Measurements from ENCODE around the gene NDUFV3. TPM values are rescaled to one million over a fixed set of nuclear protein-coding genes. Genes with fewer than 3 reads are reported as not detected.
"Not testable (repeated sequence)": the region's sequence is repeated elsewhere in the genome, so short reads cannot be mapped to it uniquely, and the experiment has no call there.

Gene NDUFV3
- total and polyA plus RNA-seq, 4 donors = 17.7 to 45.1 (median 28.2) TPM

GRCh38 chr21:42846221-42846620, 46.9 kb upstream of the NDUFV3 start:
- Histone ChIP-seq H3K4me1 (ENCODE audit: control insufficient read depth in 5 of 5, insufficient read depth in 5 of 5, low read length in 5 of 5) (peaks cover 0 to 3% (median 0%) of the 10 kb centered on the region in 5 donors), H3K9ac (ENCODE audit: insufficient read depth in 1 of 2, low read length in 2 of 2) (no peak overlapping the region), H3K27me3 (ENCODE audit: control insufficient read depth in 3 of 3, insufficient read depth in 3 of 3, low read length in 2 of 3) (no peaks in the 10 kb centered on the region), H3K4me3 (no peak overlapping the region), H3K36me3 (ENCODE audit: control insufficient read depth in 4 of 4, insufficient read depth in 4 of 4, low read length in 4 of 4) (peaks cover 2 to 66% (median 20%) of the 10 kb centered on the region in 4 donors), H3K9me3 (ENCODE audit: control insufficient read depth in 4 of 4, insufficient read depth in 3 of 4, low read length in 3 of 4) (no peaks in the 10 kb centered on the region), H3K27ac (ENCODE audit: low read depth in 1 of 2, low read length in 1 of 2) (no peak overlapping the region)
- TF ChIP-seq, protein P1, sequence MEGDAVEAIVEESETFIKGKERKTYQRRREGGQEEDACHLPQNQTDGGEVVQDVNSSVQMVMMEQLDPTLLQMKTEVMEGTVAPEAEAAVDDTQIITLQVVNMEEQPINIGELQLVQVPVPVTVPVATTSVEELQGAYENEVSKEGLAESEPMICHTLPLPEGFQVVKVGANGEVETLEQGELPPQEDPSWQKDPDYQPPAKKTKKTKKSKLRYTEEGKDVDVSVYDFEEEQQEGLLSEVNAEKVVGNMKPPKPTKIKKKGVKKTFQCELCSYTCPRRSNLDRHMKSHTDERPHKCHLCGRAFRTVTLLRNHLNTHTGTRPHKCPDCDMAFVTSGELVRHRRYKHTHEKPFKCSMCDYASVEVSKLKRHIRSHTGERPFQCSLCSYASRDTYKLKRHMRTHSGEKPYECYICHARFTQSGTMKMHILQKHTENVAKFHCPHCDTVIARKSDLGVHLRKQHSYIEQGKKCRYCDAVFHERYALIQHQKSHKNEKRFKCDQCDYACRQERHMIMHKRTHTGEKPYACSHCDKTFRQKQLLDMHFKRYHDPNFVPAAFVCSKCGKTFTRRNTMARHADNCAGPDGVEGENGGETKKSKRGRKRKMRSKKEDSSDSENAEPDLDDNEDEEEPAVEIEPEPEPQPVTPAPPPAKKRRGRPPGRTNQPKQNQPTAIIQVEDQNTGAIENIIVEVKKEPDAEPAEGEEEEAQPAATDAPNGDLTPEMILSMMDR (IDR thresholded peaks at IDR 0.05; ENCODE audit: control extremely low read depth, extremely low read depth) = no peak
- ATAC-seq (ENCODE audit: insufficient read depth, low FRiP score) (no peak), DNase-seq (no peak)
- WGBS, 2 donors = 97% methylated on average over 10 of the region's 10 CpGs

DNA sequence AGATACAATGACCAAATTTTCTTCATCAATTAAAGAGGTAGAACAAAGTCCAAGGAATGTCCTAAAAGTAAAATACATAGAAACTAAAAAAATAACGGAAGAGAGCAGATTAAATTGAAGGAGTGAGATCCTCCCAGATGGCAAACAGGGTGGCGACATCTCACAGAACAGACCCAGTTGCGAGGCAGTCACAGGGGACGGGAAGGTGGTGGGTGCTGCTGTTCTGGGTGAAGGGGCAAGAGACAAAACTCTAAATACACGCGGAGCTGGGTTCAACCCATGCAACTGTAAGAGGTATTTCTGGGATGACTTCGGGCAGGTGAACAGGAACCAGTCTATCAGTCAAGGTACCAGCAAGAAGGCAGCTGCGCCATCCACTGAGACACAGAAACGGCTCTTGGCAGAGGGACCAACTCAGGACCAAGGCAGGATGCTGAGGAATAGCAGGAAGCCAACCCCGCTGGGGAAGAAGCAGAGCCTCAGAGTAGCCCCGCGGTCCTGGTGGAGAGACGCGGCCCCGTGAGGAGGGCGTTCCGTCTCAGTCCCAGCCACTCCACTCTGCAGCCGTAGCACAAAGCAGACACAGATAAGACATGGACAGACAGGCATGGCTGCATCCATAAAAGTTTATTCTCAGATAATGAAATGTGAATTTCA, 45.9 kb upstream of the NDUFV3 start:
- ATAC-seq (ENCODE audit: insufficient read depth, low FRiP score) (no peak), DNase-seq (no peak)
- WGBS, 2 donors = 87% methylated on average over 18 of the region's 18 CpGs
- no peak overlapping the region for H3K9ac ChIP-seq (ENCODE audit: insufficient read depth in 1 of 2, low read length in 2 of 2)
- H3K4me3 ChIP-seq = no peak overlapping the region
- no peak overlapping the region for H3K27ac ChIP-seq (ENCODE audit: low read depth in 1 of 2, low read length in 1 of 2)
- TF ChIP-seq, protein P1 (IDR thresholded peaks at IDR 0.05; ENCODE audit: control extremely low read depth, extremely low read depth) = no peak
- no peaks in the 10 kb centered on the region for H3K9me3 ChIP-seq (ENCODE audit: control insufficient read depth in 4 of 4, insufficient read depth in 3 of 4, low read length in 3 of 4)
- no peaks in the 10 kb centered on the region for H3K27me3 ChIP-seq (ENCODE audit: control insufficient read depth in 3 of 3, insufficient read depth in 3 of 3, low read length in 2 of 3)
- H3K36me3 ChIP-seq (ENCODE audit: control insufficient read depth in 4 of 4, insufficient read depth in 4 of 4, low read length in 4 of 4) = peaks cover 6 to 70% (median 21%) of the 10 kb centered on the region in 4 donors
- peaks cover 0 to 3% (median 0%) of the 10 kb centered on the region in 5 donors for H3K4me1 ChIP-seq (ENCODE audit: control insufficient read depth in 5 of 5, insufficient read depth in 5 of 5, low read length in 5 of 5)

- H3K9me3 ChIP-seq (ENCODE audit: control insufficient read depth in 4 of 4, insufficient read depth in 3 of 4, low read length in 3 of 4) = no peaks in the 10 kb centered on the region
- no peak overlapping the region for H3K4me3 ChIP-seq
- no peak overlapping the region for H3K9ac ChIP-seq (ENCODE audit: insufficient read depth in 1 of 2, low read length in 2 of 2)
- H3K36me3 ChIP-seq (ENCODE audit: control insufficient read depth in 4 of 4, insufficient read depth in 4 of 4, low read length in 4 of 4) = peaks cover 8 to 68% (median 21%) of the 10 kb centered on the region in 4 donors
- ATAC-seq (ENCODE audit: insufficient read depth, low FRiP score) (no peak), DNase-seq (no peak)
- TF ChIP-seq, protein P1 (IDR thresholded peaks at IDR 0.05; ENCODE audit: control extremely low read depth, extremely low read depth) = no peak
- no peaks in the 10 kb centered on the region for H3K27me3 ChIP-seq (ENCODE audit: control insufficient read depth in 3 of 3, insufficient read depth in 3 of 3, low read length in 2 of 3)
- peaks cover 0 to 3% (median 0%) of the 10 kb centered on the region in 5 donors for H3K4me1 ChIP-seq (ENCODE audit: control insufficient read depth in 5 of 5, insufficient read depth in 5 of 5, low read length in 5 of 5)
- no peak overlapping the region for H3K27ac ChIP-seq (ENCODE audit: low read depth in 1 of 2, low read length in 1 of 2)
- 91 to 96% methylated on average over 4 of the region's 4 CpGs for whole genome bisulfite sequencing, 2 donors
Measured at GRCh38 chr21:42847726-42848125, 45.4 kb upstream of the NDUFV3 start.

- H3K4me1 ChIP-seq (ENCODE audit: control insufficient read depth in 5 of 5, insufficient read depth in 5 of 5, low read length in 5 of 5); ATAC-seq (ENCODE audit: insufficient read depth, low FRiP score); H3K27me3 ChIP-seq (ENCODE audit: control insufficient read depth in 3 of 3, insufficient read depth in 3 of 3, low read length in 2 of 3); H3K4me3 ChIP-seq; DNase-seq; H3K9ac ChIP-seq (ENCODE audit: insufficient read depth in 1 of 2, low read length in 2 of 2); H3K9me3 ChIP-seq (ENCODE audit: control insufficient read depth in 4 of 4, insufficient read depth in 3 of 4, low read length in 3 of 4); H3K27ac ChIP-seq (ENCODE audit: low read depth in 1 of 2, low read length in 1 of 2): not testable (repeated sequence)
- H3K36me3 ChIP-seq (ENCODE audit: control insufficient read depth in 4 of 4, insufficient read depth in 4 of 4, low read length in 4 of 4) = peaks cover 8 to 74% (median 23%) of the 10 kb centered on the region in 4 donors
- 97 to 98% methylated on average over 73 to 95 of the region's 95 CpGs for WGBS, 2 donors
Measured at GRCh38 chr21:42848144-42848931, 44.8 kb upstream of the NDUFV3 start.
